NCI-H1417 (cell line): ENCODE data around the gene FYB2.

Experiments
- DNase-seq, 3 experiments: peaks; one replicate each; lab custom pipeline; 2025; lab: John Stamatoyannopoulos, UW

Gene FYB2, protein sequence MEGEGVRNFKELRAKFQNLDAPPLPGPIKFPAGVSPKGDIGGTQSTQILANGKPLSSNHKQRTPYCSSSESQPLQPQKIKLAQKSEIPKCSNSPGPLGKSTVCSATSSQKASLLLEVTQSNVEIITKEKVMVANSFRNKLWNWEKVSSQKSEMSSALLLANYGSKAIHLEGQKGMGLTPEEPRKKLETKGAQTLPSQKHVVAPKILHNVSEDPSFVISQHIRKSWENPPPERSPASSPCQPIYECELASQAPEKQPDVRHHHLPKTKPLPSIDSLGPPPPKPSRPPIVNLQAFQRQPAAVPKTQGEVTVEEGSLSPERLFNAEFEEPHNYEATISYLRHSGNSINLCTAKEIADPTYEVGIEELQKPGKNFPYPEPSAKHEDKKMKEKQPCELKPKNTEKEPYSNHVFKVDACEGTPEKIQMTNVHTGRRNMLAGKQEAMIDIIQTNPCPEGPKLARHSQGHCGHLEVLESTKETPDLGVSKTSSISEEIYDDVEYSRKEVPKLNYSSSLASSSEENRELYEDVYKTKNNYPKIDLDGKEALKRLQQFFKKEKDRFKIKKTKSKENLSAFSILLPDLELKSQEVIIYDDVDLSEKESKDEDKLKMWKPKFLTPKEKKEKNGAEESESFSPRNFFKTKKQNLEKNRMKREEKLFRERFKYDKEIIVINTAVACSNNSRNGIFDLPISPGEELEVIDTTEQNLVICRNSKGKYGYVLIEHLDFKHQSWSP

DNA sequence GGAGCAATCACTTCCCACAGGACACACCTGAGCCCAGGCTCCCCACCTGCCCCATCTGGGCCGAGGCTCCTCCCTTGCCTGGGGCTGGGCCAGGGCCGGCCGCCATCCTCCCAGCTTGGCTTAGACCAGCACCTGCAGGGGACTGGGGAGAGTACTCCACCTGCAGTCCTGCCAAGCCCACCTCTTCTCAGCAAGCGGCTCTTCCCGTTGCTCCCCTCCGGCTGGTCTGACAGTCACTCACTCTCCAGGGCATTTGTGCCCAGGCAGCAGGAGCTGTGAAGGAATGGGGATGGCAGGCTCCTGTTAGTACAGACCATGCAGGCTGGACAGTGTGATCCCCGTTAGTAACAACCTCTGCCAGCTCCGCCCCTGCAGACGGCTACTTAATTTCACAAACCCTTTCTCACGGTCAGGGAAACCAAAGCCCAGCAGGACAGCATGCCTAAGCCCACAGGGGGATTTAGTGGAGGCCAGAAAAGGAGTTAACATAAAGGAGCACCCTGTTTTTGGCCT is at the start of gene FYB2:
Gene FYB2 (minus strand): TSS at position 18 of the 513 bp plus-strand sequence. CDS start 114 bp downstream, outside the sequence.
- peak in 1 of 3 experiments; percentile 22 for DNase-seq

DNA sequence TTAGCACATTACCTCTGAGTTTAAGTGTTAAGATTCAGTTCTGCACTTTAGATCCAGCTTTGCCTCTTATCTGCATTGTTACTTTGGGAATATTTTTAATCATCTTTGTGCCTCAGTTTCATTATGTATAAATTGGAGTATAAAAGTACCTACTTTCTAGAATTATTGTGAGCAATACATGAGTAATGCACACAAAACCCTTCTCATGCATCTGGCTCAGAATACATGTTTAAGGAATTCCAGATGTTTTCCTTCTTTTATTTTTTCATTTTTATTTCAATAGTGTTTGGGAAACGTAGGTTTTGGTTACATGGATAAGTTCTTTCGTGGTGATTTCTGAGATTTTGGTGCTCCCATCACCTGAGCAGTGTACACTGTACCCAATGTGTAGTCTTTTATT is 49.6 kb upstream of the FYB2 start:
- DNase-seq: no peak

DNA sequence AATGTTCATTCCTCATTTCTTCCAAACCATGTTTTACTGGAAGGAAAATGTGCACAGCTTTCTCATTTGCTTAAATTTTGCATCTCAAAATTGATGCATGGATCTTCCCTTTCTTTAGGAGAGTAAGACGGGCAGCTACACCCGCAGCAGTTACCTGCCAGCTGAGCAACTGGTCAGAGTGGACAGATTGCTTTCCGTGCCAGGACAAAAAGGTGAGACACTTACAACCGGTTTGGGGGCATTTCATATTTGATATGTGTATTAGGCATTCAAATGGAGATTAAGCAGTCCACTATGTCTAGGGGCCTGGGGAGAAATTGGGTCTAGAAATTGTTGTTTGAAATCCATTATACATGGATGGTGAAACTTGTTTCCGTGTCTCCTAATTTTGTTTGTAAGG is 48.3 kb upstream of the FYB2 start:
- no peak for DNase-seq

DNA sequence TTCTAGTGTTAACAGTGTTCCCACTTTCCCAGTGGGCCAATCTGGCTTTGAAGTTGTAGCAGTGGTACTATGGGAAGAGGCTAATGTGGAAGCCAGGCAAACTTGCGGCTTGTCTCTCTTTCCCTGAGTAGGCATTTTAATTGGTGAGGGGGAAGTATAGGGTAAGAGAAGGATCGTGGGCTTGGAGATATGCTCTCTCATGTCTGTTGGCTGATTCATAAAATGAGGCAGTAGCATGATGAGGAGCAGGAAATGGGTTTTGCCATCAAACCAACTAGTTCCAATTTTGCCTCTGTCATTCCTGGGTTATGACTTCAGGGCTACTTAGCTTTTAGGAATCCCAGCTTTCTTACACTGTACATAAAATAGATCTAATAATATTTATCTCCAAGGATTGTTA is 47.5 kb upstream of the FYB2 start:
- no peak for DNase-seq

DNA sequence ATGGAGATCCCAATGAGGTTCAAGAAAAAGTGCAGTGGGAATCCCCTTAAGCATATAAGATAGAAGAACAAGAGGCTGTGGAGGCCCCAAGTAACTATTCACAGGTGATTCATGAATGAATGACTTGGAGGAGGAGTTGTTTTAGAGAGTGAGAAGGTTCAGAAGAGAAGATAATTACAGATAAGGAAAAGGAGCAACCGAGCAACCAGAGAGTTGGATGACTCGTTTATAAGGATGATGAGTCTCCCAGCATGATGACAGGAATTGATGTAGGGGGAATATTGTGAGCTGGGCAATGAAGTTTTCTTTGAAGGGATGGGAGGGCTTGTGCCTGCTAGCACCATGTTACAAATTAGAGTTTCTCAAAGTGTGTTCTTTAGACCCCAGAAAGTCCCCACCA is 45.2 kb upstream of the FYB2 start:
- DNase-seq: no peak

DNA sequence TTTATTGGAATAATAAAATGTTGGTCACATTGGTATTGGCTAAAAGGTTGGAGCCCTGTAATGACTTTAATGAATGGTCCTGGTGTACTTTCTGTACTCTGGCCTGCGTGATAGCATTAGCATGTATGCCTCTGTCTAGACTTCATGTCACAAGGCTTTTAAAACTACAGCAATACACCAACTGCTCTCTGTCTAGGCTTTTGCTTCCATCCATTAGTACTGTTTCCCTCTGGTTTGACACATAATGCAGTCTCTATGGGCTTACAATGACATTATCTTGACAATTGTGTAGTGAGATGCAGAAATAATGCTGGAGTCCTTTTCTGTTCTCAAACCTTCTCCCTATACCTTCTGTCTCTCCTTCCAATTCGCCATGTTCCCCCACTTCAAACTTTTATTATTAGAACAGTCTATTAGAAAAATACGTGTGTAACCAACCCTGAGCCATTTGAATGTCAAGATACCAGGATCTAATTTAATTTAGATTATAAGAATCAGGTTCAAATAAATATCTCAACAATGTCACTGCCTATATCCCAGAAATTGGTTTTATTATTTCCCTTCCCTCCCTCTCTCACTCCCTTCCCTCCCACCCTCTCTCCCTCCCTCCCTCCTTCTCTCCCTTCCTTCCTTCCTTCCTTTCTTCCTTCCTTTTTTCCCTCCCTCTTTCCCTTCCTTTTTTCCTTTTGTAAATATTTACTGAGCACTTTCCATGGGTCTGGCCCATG is 44.2 kb upstream of the FYB2 start:
- DNase-seq: no peak

DNA sequence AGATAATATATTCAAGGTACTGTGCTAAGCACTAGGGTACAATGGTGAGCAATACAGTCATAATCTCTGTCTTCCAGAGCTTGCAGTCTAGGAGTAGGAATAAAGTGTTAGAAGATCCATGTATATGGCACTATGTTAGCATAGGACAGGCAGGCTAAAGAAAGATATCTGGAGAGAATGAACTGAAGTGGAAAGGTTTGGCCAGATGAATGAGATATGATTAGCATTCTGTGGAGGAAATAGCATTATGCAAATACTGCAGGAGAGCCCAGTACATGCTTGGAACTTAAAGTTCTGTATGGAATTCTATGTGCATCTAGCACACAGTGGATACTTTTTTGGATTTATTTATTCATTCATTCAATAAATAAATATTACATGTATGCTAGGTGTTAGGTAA is 40.1 kb upstream of the FYB2 start:
- no peak for DNase-seq

DNA sequence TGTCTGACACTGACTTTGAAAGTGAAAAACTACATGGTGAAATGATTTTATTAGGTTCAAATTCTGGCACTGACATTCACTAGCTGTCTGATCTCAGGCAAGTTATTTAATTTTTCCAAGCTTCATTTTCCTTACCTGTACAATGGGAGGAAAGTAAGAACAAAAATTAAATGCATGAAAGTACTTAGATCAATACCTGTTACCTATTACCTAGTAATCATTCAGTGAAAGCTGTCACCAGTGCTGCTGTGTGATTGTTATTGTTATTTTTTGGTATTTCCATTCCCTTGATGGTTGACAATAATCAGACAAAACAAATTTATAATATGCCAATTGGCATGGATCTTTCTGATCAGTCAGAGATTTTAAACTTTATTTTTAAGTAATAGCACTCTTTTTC is 37.0 kb upstream of the FYB2 start:
- DNase-seq: no peak

DNA sequence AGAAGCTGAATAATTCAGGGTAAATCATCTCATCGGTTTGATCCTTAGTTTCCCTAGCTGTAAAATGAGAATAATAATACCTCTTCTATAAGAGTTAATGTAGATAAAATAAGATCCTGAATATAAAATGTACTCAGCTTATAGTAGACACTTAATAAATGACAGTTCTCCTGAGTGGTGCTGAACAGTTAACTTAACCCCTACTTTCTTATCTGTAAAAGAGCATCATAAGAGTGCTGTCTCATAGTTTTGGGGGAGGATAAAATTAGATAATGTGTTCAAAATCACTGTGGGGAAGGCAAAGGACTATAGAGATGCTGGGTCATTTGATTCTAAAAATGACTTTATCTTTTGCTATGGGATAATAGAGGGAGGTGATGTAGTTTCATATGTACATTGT is 36.0 kb upstream of the FYB2 start:
- DNase-seq: no peak

DNA sequence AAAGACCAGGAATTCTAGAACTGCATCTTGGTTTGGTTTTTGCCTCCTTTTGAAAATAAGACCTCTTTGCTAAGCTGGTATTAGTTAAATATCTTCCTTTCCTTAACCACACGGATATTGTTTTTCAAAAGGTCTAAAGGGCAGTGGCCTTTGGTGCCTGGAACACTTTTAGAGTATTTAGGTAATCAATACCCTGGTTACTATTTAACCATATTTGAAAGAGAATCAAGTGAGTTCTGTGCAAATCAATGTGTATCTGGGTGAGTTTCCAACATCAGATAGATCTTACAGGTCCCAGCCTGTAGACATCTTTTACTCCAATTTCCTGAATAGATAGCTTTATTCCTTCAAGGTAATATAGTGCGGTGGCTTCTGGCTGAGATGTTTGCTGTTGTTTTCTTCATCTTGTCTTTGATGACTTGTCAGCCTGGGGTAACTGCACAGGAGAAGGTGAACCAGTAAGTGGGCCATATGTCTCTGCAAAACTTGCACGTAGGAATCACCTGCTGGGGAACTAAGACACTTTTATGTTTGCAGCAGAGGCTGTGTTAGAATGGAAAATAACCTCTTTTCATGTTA is 35.4 kb upstream of the FYB2 start, which contains the start of gene C8A:
Gene C8A (plus strand): TSS at position 277 of the 579 bp plus-strand sequence. CDS start 105 bp downstream, at position 382.
- DNase-seq: no peak

DNA sequence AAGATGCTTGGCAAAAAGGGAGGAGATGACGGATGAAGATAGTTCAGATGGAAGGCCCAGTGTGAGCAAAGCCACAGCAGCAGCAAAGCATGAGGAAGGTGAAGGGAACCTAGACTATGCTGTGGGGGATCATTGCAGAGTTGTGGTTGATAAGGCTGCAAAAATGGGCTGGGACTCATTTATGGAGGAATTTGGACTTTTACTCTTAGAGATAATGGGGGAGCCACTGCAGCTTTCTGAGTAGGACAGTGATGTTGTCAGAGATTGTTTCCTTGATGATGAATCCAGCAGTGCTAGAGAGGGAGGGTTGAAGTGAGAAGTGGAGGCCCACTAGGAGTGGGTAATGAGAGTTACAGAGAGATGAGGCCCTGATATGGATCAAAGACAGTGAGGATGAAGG is 33.3 kb upstream of the FYB2 start:
- no peak for DNase-seq

DNA sequence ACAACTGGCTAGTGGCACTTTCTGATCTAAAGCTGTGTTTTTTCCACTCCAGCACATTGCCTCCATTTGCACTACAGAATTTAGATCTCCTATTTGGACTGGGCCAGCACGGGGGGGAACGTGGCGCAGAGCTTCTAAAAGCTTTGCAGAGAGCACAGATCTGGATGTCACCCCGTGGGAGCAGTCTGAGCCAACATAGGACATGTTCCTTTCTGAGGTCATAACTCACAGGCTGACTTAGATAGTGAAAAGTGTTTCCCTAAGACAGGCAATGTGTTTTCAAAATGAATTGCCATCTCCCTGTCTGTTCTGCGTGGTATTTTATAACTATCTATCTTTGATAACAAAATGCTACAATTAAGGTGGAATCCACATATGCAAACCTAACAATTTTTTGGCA is 31.7 kb upstream of the FYB2 start:
- no peak for DNase-seq

DNA sequence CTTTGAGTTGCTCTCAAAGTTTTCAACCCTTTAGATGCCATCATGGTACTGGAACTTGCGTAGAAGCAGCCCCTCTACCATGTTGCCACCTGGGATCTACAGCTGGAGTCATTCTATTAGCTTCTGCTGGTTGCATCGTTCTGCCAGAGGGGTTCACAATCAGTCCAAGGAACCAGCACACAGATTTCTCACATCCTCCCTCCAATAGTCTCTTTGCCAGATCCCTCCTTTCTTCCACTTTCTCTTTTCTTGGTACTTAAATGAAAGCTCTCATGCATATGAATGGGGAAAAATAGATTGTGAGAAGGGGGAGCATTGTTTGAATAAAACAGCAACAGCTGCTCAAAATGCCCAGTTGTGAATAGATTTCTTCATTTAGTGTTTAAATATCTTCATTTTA is 31.2 kb upstream of the FYB2 start:
- DNase-seq: no peak

DNA sequence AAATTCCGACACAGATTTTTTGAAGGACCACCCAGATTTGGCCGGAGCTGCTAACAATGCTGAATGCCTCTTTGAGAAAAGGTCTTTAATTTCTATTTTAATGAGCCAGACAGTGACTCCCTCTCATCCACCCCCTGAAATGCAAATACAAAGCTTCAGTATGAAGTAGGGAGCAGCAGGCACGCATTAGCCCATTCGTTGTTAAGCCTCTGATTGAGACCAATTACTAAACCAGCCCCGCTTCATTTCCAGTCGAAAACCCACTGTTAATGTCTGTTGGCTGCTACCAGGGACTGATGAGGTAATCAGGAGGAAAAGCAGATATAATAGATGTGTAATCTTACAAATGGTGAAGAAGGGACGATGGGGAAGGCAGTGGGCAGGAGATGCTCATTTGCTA is 30.5 kb upstream of the FYB2 start:
- no peak for DNase-seq

DNA sequence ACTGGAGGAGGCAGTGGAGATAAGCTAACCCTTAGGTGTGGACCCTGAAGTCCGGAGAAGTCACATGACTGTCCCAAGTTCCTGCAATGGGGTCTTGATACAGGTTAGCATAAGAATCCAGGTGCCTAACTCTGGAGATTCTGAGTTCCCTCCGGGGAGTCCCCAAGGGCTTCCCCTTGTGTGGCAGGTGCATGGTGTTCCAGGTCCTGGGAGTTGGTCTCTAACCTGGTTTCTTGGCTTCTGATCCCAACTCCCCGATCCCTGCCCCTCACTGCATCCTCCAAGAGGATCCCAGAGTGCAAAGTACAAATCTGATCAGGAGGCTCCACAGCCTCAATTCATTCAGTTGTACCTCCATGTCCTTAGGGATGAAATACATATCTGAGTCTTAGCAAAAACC is 26.1 kb upstream of the FYB2 start:
- no peak for DNase-seq

DNA sequence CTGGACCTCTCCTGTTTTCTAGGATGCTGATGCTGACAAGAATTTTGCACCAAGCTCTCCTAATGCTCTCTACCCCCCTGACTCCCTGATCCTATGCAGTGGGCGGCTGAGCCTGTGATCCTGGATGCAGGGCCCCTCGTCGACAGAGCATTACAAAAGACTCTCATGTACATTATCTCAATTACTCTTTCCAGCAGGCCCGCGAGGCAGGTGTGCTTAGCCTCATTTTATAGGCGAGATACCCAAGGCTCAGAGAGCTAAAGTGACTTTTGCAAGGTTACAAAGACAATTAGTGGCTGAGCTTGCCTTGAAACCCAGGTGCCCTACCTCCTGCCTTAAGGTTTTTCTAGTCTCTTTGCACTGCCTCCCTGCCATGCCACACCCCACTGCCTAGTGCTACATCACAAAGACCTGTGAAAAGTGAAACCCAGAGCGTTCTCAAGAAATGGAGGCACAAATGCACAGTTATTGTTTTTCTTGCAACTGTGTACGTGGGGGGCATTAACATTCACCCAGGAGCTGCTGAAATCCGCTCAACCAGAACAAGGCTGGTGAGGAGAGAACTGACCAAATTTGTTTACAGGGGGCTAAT is 25.4 kb upstream of the FYB2 start:
- peak; percentile 4 to 67 (median 29) for DNase-seq

DNA sequence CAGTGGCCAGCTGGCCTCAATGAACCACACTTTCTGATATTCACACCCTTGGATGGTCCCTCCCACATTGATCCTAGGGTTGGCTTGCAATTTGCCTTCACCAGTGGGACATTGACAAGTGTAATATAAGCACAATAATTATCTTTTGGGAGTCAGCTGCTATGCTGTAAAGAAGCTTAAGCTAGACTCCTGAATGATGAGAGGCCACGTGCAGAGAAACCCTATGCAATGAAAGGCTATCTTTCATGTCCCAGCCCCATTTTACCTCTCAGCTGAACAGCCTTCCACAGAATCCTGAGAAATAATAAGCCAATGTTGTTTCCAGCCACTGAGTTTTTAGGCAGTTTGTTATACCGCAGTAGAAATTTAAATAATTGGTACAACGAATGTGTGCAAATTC is 24.3 kb upstream of the FYB2 start:
- DNase-seq: no peak

DNA sequence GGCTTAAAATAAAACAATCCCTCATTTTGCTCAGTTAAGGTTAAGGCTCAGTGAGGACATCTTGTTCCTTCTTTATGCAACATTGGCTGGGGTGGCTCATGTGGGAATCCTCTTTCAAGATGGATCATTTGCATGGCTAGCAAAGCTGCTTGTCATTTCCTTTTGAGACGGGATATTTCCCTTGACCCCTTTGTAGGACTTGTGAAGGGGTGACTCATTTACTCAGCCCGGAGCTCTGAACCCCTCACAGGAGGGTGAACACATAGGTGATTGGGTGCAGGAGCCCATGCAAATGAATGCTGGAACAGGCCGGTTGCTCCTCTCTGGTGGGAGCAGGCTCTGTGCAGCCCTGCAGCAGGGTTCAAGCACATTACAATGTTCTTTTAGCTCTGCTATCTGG is 19.6 kb upstream of the FYB2 start:
- DNase-seq: no peak

DNA sequence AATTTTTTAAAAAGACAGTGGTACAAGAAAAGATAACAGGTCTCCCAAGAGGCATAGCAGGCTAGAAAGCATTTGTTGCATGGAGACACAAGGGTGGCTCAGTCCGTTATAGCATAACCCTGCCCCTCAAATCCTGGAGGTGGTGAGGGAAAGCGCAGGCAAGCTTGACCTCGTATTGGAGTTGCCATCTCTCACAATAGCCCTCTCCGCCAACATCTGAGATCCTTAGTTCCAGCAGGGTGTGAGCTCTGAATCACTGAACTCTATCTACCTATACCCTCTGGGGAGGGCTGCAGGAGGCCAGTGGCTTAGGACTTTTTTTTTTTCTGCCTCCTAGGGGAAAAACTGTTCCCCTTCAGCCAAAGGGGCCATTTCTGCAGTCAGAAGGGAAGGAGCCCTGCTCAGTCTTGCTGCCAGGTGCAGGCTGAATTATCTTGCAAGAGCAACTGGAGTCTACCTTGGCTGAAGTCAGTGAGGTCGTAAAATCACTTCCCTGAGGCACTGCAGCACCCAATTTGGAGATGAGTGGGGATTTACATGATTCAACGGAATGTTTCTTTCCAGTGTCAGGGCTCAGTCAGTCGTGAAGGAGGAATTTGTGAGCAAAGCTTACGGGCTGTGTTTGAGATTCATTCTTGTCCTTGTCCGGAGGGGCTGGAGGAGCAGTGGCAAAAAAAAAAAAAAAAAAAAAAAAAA is 18.2 kb upstream of the FYB2 start:
- DNase-seq: peak in 1 of 3 experiments; percentile 8

DNA sequence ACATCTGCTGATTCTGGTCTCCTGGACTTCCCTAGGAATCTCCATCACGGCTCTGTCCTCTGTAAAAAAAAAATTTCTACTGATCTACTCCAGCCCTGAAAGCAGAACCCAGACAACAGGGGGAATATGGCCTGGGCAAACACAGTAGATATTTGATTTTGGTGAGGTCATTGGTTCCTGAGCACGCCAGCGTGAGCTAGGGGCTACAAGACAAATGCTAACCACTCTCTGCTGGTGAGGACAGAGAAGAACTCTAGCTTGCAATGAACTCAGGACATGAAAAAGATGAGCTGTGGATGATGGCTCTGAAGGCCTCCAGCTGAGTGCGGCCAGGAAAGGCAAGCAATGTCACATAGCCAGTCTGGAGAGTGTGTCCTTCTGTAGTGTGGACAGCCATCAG is 17.2 kb upstream of the FYB2 start:
- no peak for DNase-seq

DNA sequence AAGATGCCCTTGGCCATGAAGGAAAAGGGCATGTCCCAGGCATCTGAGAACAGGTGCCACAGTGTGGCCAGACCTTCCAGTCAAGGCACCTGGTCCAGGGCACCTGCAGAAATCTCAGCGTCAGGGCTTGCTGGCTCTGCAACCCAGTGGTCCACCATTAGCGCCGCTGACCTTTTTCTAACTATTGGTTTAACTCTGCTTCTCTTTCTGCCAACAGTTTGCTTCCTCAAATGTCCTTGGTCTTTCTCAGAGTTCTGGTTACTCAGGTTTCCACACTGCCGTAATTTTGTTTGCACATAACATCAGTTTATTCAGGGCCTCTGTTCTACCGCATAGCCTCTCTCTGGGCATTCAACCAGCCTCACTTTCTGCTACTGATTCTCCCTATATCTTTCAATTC is 16.5 kb upstream of the FYB2 start:
- no peak for DNase-seq
